ENCODE results near the gene DNAJC16.
"Not testable (repeated sequence)": the region's sequence is repeated elsewhere in the genome, so short reads cannot be mapped to it uniquely, and the experiment has no call there.

The DNAJC16 gene

DNA sequence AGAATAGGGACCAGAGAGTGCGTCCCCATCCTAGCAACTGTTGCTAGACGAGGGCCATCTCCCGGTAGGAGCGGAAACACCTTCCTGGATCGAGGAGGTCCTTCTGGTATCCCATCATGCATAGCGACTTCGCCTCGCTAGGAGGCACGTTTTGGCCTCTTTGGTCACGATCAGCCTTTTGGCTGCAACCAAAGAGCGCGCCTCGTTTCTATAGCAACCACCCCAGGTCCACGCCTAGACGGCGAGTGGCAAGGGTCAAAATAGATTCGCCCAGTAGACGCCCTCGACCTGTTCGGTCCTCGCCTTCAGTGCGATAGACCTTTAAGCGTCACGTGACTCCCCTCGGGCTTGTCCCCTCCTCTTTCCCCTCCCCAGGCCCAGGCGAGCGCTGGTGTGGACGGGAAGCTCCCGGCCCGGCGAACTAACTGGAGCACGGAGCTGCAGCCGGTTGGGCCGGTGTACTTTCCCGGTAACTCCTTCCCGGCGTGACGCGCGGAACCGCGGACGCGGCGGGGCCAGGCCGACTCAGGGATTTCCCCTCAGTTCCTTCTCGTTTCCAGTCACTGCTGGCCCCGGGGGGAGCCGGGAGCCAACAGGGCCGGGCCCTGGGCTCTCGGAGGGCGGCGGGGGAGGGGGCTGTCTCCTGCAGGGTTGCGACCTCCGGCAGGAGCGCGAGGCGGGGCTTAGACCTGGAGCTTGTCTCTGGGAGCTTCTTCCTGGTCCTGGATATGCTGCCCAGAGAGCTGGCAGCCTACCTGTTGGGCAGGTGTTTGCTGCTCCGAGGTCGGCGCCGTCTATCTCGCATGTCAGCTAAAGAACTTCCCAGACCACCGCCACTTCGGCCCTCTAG lies at the start of gene DNAJC16:
Gene DNAJC16 (plus strand): TSS at position 359 of the 850 bp plus-strand sequence. CDS start 2,258 bp downstream, outside the sequence.
- peak; percentile 96 for DNase-seq (ENCODE audit: low spot score)
- TF ChIP-seq, protein P1, sequence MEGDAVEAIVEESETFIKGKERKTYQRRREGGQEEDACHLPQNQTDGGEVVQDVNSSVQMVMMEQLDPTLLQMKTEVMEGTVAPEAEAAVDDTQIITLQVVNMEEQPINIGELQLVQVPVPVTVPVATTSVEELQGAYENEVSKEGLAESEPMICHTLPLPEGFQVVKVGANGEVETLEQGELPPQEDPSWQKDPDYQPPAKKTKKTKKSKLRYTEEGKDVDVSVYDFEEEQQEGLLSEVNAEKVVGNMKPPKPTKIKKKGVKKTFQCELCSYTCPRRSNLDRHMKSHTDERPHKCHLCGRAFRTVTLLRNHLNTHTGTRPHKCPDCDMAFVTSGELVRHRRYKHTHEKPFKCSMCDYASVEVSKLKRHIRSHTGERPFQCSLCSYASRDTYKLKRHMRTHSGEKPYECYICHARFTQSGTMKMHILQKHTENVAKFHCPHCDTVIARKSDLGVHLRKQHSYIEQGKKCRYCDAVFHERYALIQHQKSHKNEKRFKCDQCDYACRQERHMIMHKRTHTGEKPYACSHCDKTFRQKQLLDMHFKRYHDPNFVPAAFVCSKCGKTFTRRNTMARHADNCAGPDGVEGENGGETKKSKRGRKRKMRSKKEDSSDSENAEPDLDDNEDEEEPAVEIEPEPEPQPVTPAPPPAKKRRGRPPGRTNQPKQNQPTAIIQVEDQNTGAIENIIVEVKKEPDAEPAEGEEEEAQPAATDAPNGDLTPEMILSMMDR (conservative IDR thresholded peaks at IDR 0.05; ENCODE audit: low read depth), result no peak
- CTCF ChIA-PET, result interaction anchor here (0.6 kb wide), 1 partner anchor 96 kb away, joined by 3 read pairs; no protein-coding TSS in a partner anchor
- POLR2A ChIA-PET (ENCODE audit: low non-redundant PET), result interaction anchor here (0.7 kb wide), 1 partner anchor 92 kb away, joined by 3 read pairs; no protein-coding TSS in a partner anchor
- H3K27ac ChIP-seq, result peak within 1 kb of the TSS; percentile 89

DNA sequence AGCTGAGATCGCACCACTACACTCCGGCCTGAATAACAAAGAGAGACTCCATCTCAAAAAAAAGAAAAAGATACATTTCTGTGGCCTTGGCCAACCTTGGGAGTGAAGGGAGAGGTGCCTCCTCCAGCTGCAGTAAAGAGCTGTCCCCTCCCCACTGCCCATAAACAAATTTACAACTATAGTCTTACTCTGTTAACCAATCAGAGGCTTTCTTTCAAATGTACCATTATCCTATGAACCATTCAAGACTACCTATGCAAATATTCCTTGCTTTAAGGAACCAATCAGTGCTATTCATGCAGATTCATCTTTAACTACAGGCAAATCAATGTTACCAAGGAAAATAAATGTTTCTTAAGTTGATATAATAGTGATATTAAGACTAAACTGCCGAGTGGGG lies 49.7 kb upstream of the DNAJC16 start:
- CTCF ChIA-PET, result interaction anchor here (0.6 kb wide), 1 partner anchor 44 kb away, joined by 4 read pairs; no protein-coding TSS in a partner anchor
- no peak for DNase-seq (ENCODE audit: low spot score)
- TF ChIP-seq, protein P1 (conservative IDR thresholded peaks at IDR 0.05; ENCODE audit: low read depth), result no peak
- POLR2A ChIA-PET (ENCODE audit: low non-redundant PET), result no interaction called here
- no peak overlapping the region for H3K27ac ChIP-seq

DNA sequence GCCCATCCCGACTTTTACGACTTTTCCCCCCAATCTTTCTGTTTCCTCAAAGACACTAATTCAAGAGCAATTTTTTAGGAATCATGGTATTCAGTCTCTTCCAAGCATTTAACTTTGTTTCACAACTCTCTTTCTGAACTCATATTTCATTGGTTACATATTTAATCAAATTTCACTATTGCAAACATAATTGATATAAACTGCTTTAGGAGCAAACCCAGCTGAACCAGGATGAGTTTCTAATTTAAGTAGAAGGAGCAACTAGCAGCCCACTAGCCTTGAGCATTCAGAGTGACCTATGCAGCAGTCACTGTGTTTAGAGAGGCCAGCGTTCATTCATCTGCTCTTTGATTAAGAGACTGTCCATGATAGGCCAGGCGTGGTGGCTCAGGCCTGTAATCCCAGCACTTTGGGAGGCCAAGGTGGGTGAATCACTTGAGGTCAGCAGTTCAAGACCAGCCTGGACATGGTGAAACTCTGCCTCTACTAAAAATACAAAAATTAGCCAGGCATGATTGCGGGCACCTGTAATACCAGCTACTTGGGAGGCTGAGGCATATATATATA lies 48.9 kb upstream of the DNAJC16 start:
- CTCF ChIA-PET, result no interaction called here
- no peak for DNase-seq (ENCODE audit: low spot score)
- TF ChIP-seq, protein P1 (conservative IDR thresholded peaks at IDR 0.05; ENCODE audit: low read depth), result no peak
- POLR2A ChIA-PET (ENCODE audit: low non-redundant PET), result no interaction called here
- no peak overlapping the region for H3K27ac ChIP-seq

DNA sequence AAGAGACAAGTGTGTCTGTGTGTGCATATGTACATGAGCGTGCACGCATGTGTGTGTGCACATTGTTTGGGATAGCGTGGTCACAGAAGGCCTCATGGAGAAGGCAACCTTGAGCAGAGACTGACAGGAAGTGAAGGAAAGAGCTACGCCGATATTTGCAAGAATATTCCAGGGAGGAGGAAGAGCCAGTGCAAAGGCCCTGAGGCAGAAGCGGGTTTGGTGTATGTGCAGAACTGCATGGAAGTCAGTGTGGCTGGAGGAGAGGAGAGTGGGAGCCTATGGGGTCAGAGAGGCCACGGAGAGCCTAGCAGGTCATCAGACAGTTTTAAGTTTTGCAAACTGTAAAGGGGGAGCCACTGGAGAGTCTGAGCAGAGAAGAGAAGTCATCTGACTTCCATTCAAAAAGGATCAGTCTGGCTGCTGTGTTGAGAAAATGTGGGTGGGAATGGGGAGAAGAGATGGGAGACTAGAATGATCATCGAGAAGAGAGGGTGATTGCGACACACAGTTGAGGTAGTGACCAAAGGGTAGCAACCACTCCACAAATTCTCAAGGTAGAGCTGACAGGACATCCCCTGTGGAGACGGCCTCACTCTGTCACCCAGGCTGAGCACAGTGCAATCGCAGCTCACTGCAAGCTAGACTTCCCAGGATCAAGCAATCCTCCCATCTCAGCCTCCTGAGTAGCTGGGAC lies 46.8 kb upstream of the DNAJC16 start:
- no peak for DNase-seq (ENCODE audit: low spot score)
- TF ChIP-seq, protein P1 (conservative IDR thresholded peaks at IDR 0.05; ENCODE audit: low read depth), result no peak
- ChIA-PET CTCF (interaction anchor here (0.6 to 0.7 kb wide), 2 partner anchors 117 to 419 kb away, joined by 3 read pairs; no protein-coding TSS in a partner anchor), POLR2A (ENCODE audit: low non-redundant PET) (no interaction called here)
- no peak overlapping the region for H3K27ac ChIP-seq

DNA sequence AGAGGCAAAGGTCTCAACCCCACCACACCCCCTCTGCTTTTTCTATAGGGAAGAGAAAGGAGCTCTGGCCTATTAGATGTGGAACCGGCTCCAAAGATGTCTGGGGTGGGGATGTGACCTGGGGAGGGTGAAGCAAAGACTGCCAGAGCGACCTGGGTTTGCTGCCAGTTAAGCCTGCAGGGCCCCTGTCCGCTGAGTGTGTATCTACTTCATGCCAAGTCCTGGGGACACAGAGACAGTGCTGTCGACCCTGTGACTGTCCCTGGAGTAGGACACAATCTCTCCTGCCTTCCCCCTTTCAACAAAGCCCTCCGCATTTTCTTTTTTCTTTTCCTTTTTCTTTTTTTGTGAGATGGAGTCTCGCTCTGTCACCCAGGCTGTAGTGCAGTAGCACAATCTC lies 44.2 kb upstream of the DNAJC16 start:
- DNase-seq (ENCODE audit: low spot score); H3K27ac ChIP-seq; POLR2A ChIA-PET (ENCODE audit: low non-redundant PET); CTCF ChIA-PET: not testable (repeated sequence)

DNA sequence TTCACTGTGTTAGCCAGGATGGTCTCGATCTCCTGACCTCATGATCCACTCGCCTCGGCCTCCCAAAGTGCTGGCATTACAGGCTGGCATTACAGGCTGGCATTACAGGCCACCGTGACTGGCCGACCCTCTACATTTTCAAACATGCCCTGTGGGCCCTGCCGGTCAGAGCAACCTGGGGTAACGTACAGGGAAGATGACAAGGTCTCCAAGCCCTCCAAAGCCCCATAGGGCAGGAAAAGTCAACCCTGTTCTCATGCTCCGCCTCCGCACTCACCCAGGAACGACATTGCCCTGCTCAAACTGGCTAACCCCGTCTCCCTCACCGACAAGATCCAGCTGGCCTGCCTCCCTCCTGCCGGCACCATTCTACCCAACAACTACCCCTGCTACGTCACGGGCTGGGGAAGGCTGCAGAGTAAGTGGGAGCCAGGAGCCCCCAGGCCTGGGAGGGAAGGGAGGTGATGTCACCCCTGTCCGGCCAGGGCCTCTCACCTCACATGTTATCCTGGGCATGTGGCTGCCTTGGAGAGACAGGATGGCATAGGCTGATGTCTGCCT lies 43.6 kb upstream of the DNAJC16 start:
- H3K27ac ChIP-seq; DNase-seq (ENCODE audit: low spot score); CTCF ChIA-PET; POLR2A ChIA-PET (ENCODE audit: low non-redundant PET): not testable (repeated sequence)

DNA sequence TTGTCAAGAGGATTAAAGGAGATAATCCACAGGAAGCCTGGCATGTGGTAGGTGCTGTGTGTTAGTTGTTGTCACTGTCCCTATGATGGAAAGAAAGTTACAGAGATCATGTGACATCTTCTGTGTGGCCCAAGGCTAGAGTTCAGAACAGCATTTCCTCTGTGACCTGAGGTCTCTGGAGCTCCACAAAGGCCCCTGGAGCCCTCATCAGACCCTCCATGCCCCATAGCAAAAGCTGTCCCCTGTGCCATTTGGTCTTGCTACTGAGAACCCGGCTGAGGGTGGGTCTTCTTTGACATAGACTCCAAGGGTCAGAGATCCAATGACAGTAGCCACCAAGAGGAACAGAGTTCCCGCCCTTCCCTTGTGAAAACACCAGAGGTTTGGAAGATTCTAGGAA lies 42.7 kb upstream of the DNAJC16 start:
- ChIA-PET CTCF (no interaction called here), POLR2A (ENCODE audit: low non-redundant PET) (no interaction called here)
- TF ChIP-seq, protein P1 (conservative IDR thresholded peaks at IDR 0.05; ENCODE audit: low read depth), result no peak
- no peak overlapping the region for H3K27ac ChIP-seq
- DNase-seq (ENCODE audit: low spot score), result no peak

DNA sequence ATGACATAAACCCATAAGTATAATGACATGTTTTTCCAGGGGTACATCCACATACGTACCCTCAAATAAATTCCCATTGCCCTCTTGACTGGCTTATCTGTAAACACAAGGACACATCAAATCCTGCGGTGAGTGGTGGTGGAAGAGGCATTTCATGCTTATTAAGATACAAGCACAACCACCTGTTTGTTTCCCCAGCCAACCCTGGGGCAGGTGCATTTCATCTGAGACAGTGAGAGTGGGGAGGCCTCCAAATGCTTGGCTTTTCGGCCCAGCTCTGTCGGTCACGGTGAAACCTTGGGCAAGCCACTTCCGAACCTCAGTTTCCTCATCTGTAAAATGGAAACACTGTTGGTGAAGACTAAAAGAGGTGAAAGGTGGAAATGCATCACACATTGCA lies 42.2 kb upstream of the DNAJC16 start:
- POLR2A ChIA-PET (ENCODE audit: low non-redundant PET); H3K27ac ChIP-seq; CTCF ChIA-PET; DNase-seq (ENCODE audit: low spot score): not testable (repeated sequence)

Data from RWPE1 (cell line).